CD14-positive monocyte (primary cell): ENCODE data around the gene C19orf25. TPM values are rescaled to one million over a fixed set of nuclear protein-coding genes. Genes with fewer than 3 reads are reported as not detected.

Source experiments
- DNase-seq, 3 donors: peaks; one replicate each; pipeline ENCODE4 v3.0.0-alpha.2; 2011 to 2022
- H2AFZ ChIP-seq: 2 replicates; pipeline ENCODE4 v1.6.0; 2012; ENCODE audit warnings: mild to moderate bottlenecking, low read depth, low read length, inconsistent platforms; ENCODE audit not compliant: insufficient read depth, poor library complexity, severe bottlenecking
- H3K27ac ChIP-seq, 2 donors: 1 replicate in 1 of 2; 2 replicates in 1 of 2; pipeline ENCODE4 v1.5.1; 2012 to 2013; ENCODE audit warnings: low read length in 2 of 2, control low read depth in 1 of 2, inconsistent platforms in 1 of 2, low read depth in 1 of 2, mild to moderate bottlenecking in 1 of 2
- H3K27me3 ChIP-seq, 2 donors: one replicate each; pipeline versions ENCODE4 v1.6.0 to v1.6.1; 2011 to 2013; ENCODE audit warnings: low read length in 2 of 2; ENCODE audit not compliant: control insufficient read depth in 2 of 2, insufficient read depth in 2 of 2
- H3K36me3 ChIP-seq, 2 donors: replicated peaks in 1 of 2; 1 replicate in 1 of 2; 2 replicates in 1 of 2; pipeline versions ENCODE4 v1.5.1 to v1.6.1; 2012 to 2013; ENCODE audit warnings: low read length in 2 of 2, control low read depth in 1 of 2, inconsistent platforms in 1 of 2, mild to moderate bottlenecking in 1 of 2; ENCODE audit not compliant: insufficient read depth in 2 of 2, control insufficient read depth in 1 of 2
- H3K4me1 ChIP-seq, 2 donors: 1 replicate in 1 of 2; 2 replicates in 1 of 2; pipeline versions ENCODE4 v1.5.1 to v1.6.1; 2012 to 2013; ENCODE audit warnings: low read length in 2 of 2, control low read depth in 1 of 2, inconsistent platforms in 1 of 2, mild to moderate bottlenecking in 1 of 2, moderate library complexity in 1 of 2; ENCODE audit not compliant: insufficient read depth in 2 of 2, control insufficient read depth in 1 of 2
- H3K4me2 ChIP-seq: replicated peaks from 2 replicates; pipeline ENCODE3; 2012; ENCODE audit warnings: low read length, moderate library complexity, mild to moderate bottlenecking; ENCODE audit not compliant: poor library complexity, severe bottlenecking; ENCODE audit errors: extremely low read depth
- H3K4me3 ChIP-seq, 3 experiments: fragments of 200-600 bp in 1 of 3; sonication (generic) in 1 of 3; replicated peaks in 1 of 3; 1 replicate in 2 of 3; 2 replicates in 1 of 3; pipeline ENCODE4 v1.5.1; 2011 to 2013; ENCODE audit warnings: low read length in 3 of 3, mild to moderate bottlenecking in 3 of 3, control low read depth in 2 of 3, low read depth in 2 of 3, inconsistent platforms in 1 of 3, moderate library complexity in 1 of 3
- H3K79me2 ChIP-seq: 2 replicates; pipeline ENCODE4 v1.6.0; 2012; ENCODE audit warnings: mild to moderate bottlenecking, control low read depth, inconsistent platforms, low read length, moderate library complexity; ENCODE audit not compliant: insufficient read depth
- H3K9ac ChIP-seq: 2 replicates; pipeline ENCODE4 v1.6.0; 2017; ENCODE audit warnings: low read length, mild to moderate bottlenecking; ENCODE audit not compliant: insufficient read depth, poor library complexity, severe bottlenecking
- H3K9me3 ChIP-seq, 2 donors: replicated peaks in 1 of 2; 1 replicate in 1 of 2; 2 replicates in 1 of 2; pipeline versions ENCODE4 v1.5.1 to v1.6.1; 2012 to 2013; ENCODE audit warnings: low read length in 2 of 2, control low read depth in 1 of 2; ENCODE audit not compliant: control insufficient read depth in 1 of 2, insufficient read depth in 1 of 2
- H4K20me1 ChIP-seq: 2 replicates; pipeline ENCODE4 v1.6.0; 2012; ENCODE audit warnings: mild to moderate bottlenecking, low read length, control low read depth, moderate library complexity; ENCODE audit not compliant: insufficient read depth
- H3K27ac Mint-ChIP-seq, 7 donors: one replicate each; pipeline ENCODE4 v1.8.0; 2020; ENCODE audit warnings: mild to moderate bottlenecking in 7 of 7, mixed read lengths in 7 of 7, moderate library complexity in 6 of 7, inconsistent platforms in 2 of 7
- H3K27me3 Mint-ChIP-seq, 3 donors: one replicate each; pipeline ENCODE4 v1.8.0; 2021 to 2022; ENCODE audit warnings: low read depth in 3 of 3, mild to moderate bottlenecking in 3 of 3, mixed read lengths in 3 of 3, moderate library complexity in 3 of 3, inconsistent platforms in 1 of 3
- H3K36me3 Mint-ChIP-seq, 2 donors: one replicate each; pipeline ENCODE4 v1.8.0; 2020; ENCODE audit warnings: mixed read lengths in 2 of 2, inconsistent platforms in 1 of 2, mild to moderate bottlenecking in 1 of 2
- H3K4me1 Mint-ChIP-seq: one replicate; pipeline ENCODE4 v1.8.0; 2020; ENCODE audit warnings: mild to moderate bottlenecking, mixed read lengths
- H3K4me3 Mint-ChIP-seq, 2 donors: one replicate each; pipeline ENCODE4 v1.8.0; 2020; ENCODE audit warnings: mild to moderate bottlenecking in 2 of 2, mixed read lengths in 2 of 2, moderate library complexity in 1 of 2
- H3K9me3 Mint-ChIP-seq, 7 donors: one replicate each; pipeline ENCODE4 v1.8.0; 2020 to 2022; ENCODE audit warnings: mixed read lengths in 7 of 7, mild to moderate bottlenecking in 6 of 7, moderate library complexity in 6 of 7, inconsistent platforms in 2 of 7
- CTCF ChIP-seq: fragments of 200-600 bp; IDR thresholded peaks from one replicate; pipeline ENCODE4 v1.8.0; 2022; ENCODE audit warnings: antibody characterized with exemption, mild to moderate bottlenecking
- WGBS: methylation state at CpG from one replicate; pipeline ENCODE4 v1.1.5; 2013; ENCODE audit warnings: missing lambda C conversion rate; ENCODE audit not compliant: insufficient coverage; 5-methylcytosine and 5-hydroxymethylcytosine counted together
- intact Hi-C, 2 donors: fragments of 100-400 bp; cut with micrococcal nuclease; formaldehyde crosslinking; loops; one replicate each; pipeline versions ENCODE4 v1.15.0 to v1.15.1; 2023
- polyA plus RNA-seq, 3 donors: library from polyadenylated mRNA; depleted of rRNA in 1 of 3; unstranded in 2 of 3; stranded (reverse) in 1 of 3; fragments of 300-500 nt in 2 of 3; fragments of >200 nt in 1 of 3; fragmentation: Illumina TruSeq in 2 of 3; gene quantifications; 1 replicate in 2 of 3; 2 replicates in 1 of 3; pipeline ENCODE4 v1.2.3, GENCODE V29; 2012 to 2021

Gene C19orf25
- polyA plus RNA-seq, 3 donors: 18.2 to 20.9 (median 19.9) TPM

GRCh38 chr19:1471010-1471514 is 8.0 kb downstream of the C19orf25 start:
- intact Hi-C loops: no loop called here
- H3K27me3 ChIP-seq: peaks cover 52 to 63% of the 10 kb centered on the region in 2 donors

More at GRCh38 chr19:1471010-1471514, 8.0 kb downstream of the C19orf25 start:
- no peak for DNase-seq
- peaks cover 6% of the 10 kb centered on the region for H3K79me2 ChIP-seq
- no peak overlapping the region for H2AFZ ChIP-seq
- WGBS: 9% methylated on average over 28 of the region's 28 CpGs
- peaks cover 11 to 19% of the 10 kb centered on the region in 2 donors for H3K36me3 Mint-ChIP-seq
- peak overlapping the region; percentile 36 for H3K9ac ChIP-seq
- peaks cover 14 to 15% of the 10 kb centered on the region in 2 donors for H3K36me3 ChIP-seq
- TF ChIP-seq CTCF: peak; percentile 15
- peaks cover 0 to 19% (median 2%) of the 10 kb centered on the region in 7 donors for H3K9me3 Mint-ChIP-seq
- H3K4me3 Mint-ChIP-seq: peak overlapping the region in 1 of 2 donors; percentile 85
- H3K4me2 ChIP-seq: peak overlapping the region; percentile 63
- peaks cover 19% of the 10 kb centered on the region for H3K4me1 Mint-ChIP-seq
- H3K4me1 ChIP-seq: peaks cover 25 to 32% of the 10 kb centered on the region in 2 donors
- no peak overlapping the region for H3K27ac Mint-ChIP-seq
- no peak overlapping the region for H3K27ac ChIP-seq
- H4K20me1 ChIP-seq: peaks cover 95% of the 10 kb centered on the region
- peak overlapping the region in 2 of 3 experiments; percentile 2 to 61 for H3K4me3 ChIP-seq
- H3K9me3 ChIP-seq: peaks cover 8 to 17% of the 10 kb centered on the region in 2 donors
- H3K27me3 Mint-ChIP-seq: peaks cover 39 to 80% (median 59%) of the 10 kb centered on the region in 3 donors
